Measurements from ENCODE around the gene TXNRD1.

The TXNRD1 gene

GRCh38 chr12:104350211-104351056 lies 134.9 kb downstream of the TXNRD1 start:
- no peak for DNase-seq (ENCODE audit: low spot score)

GRCh38 chr12:104351057-104351983 lies 135.7 kb downstream of the TXNRD1 start:
- no peak for DNase-seq (ENCODE audit: low spot score)

- DNase-seq (ENCODE audit: low spot score) = no peak
Observed at GRCh38 chr12:104352106-104352713, 136.6 kb downstream of the TXNRD1 start.

GRCh38 chr12:104353012-104353981 lies 137.7 kb downstream of the TXNRD1 start:
- DNase-seq (ENCODE audit: low spot score) = no peak

GRCh38 chr12:104354167-104354867 lies 138.7 kb downstream of the TXNRD1 start:
- no peak for DNase-seq (ENCODE audit: low spot score)

- no peak for DNase-seq (ENCODE audit: low spot score)
Observed at GRCh38 chr12:104354868-104355570, 139.4 kb downstream of the TXNRD1 start.

GRCh38 chr12:104355630-104356029 lies 140.1 kb downstream of the TXNRD1 start:
- DNase-seq (ENCODE audit: low spot score) = no peak

- no peak for DNase-seq (ENCODE audit: low spot score)
Observed at GRCh38 chr12:104356231-104357115, 140.9 kb downstream of the TXNRD1 start.

- no peak for DNase-seq (ENCODE audit: low spot score)
Observed at GRCh38 chr12:104357421-104357952, 141.9 kb downstream of the TXNRD1 start.

GRCh38 chr12:104358353-104359003 lies 142.9 kb downstream of the TXNRD1 start:
- DNase-seq (ENCODE audit: low spot score) = peak; percentile 35

- no peak for DNase-seq (ENCODE audit: low spot score)
Observed at GRCh38 chr12:104359216-104359615, 143.6 kb downstream of the TXNRD1 start.

- no peak for DNase-seq (ENCODE audit: low spot score)
Observed at GRCh38 chr12:104360157-104360556, 144.6 kb downstream of the TXNRD1 start.

GRCh38 chr12:104360983-104361707 lies 145.6 kb downstream of the TXNRD1 start:
- no peak for DNase-seq (ENCODE audit: low spot score)

- DNase-seq (ENCODE audit: low spot score) = no peak
Observed at GRCh38 chr12:104365921-104366410, 150.4 kb downstream of the TXNRD1 start.

- DNase-seq (ENCODE audit: low spot score) = no peak
Observed at GRCh38 chr12:104369708-104370107, 154.1 kb downstream of the TXNRD1 start.

GRCh38 chr12:104371043-104371870 lies 155.7 kb downstream of the TXNRD1 start:
- no peak for DNase-seq (ENCODE audit: low spot score)
